Thoracic aorta (tissue), 2 donors: ENCODE results near the gene C21orf58. TPM values are rescaled to one million over a fixed set of nuclear protein-coding genes. Genes with fewer than 3 reads are reported as not detected.
"Not testable (repeated sequence)": the region's sequence is repeated elsewhere in the genome, so short reads cannot be mapped to it uniquely, and the experiment has no call there.

Source experiments
- ATAC-seq: fragments of 150-250 bp; one replicate; pipeline ENCODE4 v1.8.0; 2017; ENCODE audit warnings: low read depth; ENCODE audit not compliant: insufficient number of reproducible peaks, low FRiP score
- DNase-seq: peaks from one replicate; pipeline ENCODE4 v3.0.0-alpha.2; 2020; ENCODE audit warnings: low spot score
- H3K27ac ChIP-seq, 2 donors: fragments of 200-600 bp; sonication (generic); 1 replicate in 1 of 2; 2 replicates in 1 of 2; pipeline ENCODE4 v1.5.1; 2016; ENCODE audit warnings: mild to moderate bottlenecking in 2 of 2, moderate library complexity in 2 of 2
- H3K27me3 ChIP-seq: fragments of 200-600 bp; sonication (generic); replicated peaks from 2 replicates; pipeline ENCODE4 v1.6.0; 2016; ENCODE audit warnings: mild to moderate bottlenecking; ENCODE audit not compliant: insufficient read depth
- H3K36me3 ChIP-seq: fragments of 200-600 bp; sonication (generic); one replicate; pipeline ENCODE4 v1.5.1; 2016
- H3K4me1 ChIP-seq, 2 donors: fragments of 200-600 bp; sonication (generic); 1 replicate in 1 of 2; 2 replicates in 1 of 2; pipeline versions ENCODE4 v1.5.1 to v1.6.0; 2016; ENCODE audit warnings: low read depth in 2 of 2, mild to moderate bottlenecking in 1 of 2; ENCODE audit not compliant: control insufficient read depth in 1 of 2
- H3K4me3 ChIP-seq: fragments of 200-600 bp; sonication (generic); 2 replicates; pipeline ENCODE4 v1.5.1; 2016; ENCODE audit warnings: mild to moderate bottlenecking
- H3K9me3 ChIP-seq: fragments of 200-600 bp; sonication (generic); 2 replicates; pipeline ENCODE4 v1.5.1; 2016
- total RNA-seq, 2 donors: library from RNA; depleted of rRNA; stranded (reverse); fragments of >200 nt; gene quantifications; one replicate each; pipeline versions ENCODE4 v1.1.0 to v1.2.3, GENCODE V29; 2016
- TF ChIP-seq, protein P1 (sequence below): fragments of 200-600 bp; sonication (generic); IDR thresholded peaks from one replicate; pipeline ENCODE4 v1.5.1; 2019; ENCODE audit warnings: antibody characterized with exemption

The C21orf58 gene
- total RNA-seq = 1 to 10 TPM in 1 of 2 donors, under 1 TPM in 1; 0.81 to 3.2 TPM

DNA sequence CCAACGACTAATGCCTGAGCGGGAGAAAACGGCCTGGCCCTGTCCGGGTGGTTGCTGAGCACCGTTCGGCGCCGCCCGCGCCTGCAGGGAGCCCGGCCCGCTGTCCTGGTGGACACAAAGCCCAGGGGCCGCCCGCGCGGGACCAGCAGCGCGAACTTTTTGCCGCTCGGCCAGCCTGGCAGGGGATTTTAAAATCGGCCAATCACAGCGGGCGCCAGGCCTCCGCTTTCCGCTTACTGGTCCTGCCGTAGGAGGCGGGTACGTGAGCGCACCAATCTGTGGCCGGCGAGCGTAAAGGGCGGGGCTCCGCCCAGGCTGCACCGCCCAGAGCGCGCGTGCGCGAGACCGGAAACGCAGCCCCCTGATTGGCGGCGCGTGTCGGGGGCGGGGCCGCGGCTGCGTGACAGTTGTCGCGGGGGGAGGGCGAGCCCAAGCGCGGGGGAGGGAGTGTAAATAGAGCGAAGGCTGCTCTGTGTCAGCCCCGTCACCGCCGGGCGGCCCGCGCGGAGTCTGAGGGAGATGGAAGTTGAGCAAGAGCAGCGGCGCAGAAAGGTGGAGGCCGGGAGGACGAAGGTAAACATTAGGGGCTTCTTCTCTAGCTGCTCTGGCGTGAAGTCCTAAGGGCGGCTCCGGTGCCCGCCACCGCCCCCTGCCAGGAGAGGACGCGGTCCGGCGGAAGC lies at the start of gene C21orf58, which contains the start of gene PCNT:
Gene C21orf58 (minus strand): TSS at position 161 of the 680 bp plus-strand sequence. CDS start 1,132 bp downstream, outside the sequence.
Gene PCNT (plus strand): TSS at position 447 of the 680 bp plus-strand sequence. CDS start 73 bp downstream, at position 520.
- Histone ChIP-seq H3K36me3 (peaks cover 6% of the 10 kb centered on the region), H3K4me1 (peaks cover 13 to 29% of the 10 kb centered on the region in 2 donors), H3K9me3 (no peaks in the 10 kb centered on the region), H3K27ac (peak within 1 kb of the TSS; percentile 91 to 95), H3K27me3 (no peaks in the 10 kb centered on the region), H3K4me3 (peak within 1 kb of the TSS; percentile 87)
- TF ChIP-seq, protein P1, sequence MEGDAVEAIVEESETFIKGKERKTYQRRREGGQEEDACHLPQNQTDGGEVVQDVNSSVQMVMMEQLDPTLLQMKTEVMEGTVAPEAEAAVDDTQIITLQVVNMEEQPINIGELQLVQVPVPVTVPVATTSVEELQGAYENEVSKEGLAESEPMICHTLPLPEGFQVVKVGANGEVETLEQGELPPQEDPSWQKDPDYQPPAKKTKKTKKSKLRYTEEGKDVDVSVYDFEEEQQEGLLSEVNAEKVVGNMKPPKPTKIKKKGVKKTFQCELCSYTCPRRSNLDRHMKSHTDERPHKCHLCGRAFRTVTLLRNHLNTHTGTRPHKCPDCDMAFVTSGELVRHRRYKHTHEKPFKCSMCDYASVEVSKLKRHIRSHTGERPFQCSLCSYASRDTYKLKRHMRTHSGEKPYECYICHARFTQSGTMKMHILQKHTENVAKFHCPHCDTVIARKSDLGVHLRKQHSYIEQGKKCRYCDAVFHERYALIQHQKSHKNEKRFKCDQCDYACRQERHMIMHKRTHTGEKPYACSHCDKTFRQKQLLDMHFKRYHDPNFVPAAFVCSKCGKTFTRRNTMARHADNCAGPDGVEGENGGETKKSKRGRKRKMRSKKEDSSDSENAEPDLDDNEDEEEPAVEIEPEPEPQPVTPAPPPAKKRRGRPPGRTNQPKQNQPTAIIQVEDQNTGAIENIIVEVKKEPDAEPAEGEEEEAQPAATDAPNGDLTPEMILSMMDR = no peak
- DNase-seq = peak; percentile 88
- peak; percentile 88 for ATAC-seq

DNA sequence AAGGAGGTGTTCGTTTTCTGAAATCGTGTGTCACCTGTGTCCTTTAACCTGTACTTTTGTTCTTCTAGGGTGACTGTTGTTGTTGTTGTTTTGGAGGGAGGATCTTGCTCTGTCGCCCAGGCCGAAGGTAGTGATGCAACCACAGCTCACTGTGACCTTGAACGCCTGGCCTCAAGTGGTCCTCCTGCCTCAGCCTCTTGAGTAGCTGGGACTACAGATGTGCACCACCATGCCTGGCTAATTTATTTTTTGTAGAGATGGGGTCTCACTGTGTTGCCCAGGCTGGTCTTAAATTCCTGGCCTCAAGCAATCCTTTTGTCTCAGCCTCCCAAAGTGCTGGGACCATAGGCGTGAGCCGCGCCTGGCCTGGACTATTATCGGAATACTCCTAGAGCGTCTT lies 49.3 kb upstream of the C21orf58 start:
- not testable (repeated sequence) for H3K4me1 ChIP-seq, DNase-seq, H3K27ac ChIP-seq, H3K27me3 ChIP-seq, H3K4me3 ChIP-seq, H3K9me3 ChIP-seq, ATAC-seq, H3K36me3 ChIP-seq

DNA sequence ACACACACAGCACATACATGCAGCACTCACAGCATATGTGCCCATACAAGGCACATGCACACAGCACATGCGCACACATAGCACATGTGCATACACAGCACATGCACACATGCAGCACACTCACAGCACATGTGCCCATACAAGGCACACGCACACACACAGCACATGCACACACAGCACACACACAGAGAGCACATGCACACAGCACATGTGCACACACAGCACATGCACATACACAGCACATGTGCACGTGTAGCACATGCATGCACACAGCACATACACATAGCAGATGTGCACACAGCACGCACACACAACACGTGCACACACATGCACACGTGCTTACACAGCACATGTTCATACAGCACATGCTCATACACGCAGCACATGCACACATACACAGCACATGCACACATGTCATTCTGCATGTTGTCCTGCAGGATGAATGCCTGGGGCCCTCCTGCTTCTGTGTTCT lies 48.4 kb upstream of the C21orf58 start:
- TF ChIP-seq, protein P1 = no peak
- no peaks in the 10 kb centered on the region for H3K9me3 ChIP-seq

DNA sequence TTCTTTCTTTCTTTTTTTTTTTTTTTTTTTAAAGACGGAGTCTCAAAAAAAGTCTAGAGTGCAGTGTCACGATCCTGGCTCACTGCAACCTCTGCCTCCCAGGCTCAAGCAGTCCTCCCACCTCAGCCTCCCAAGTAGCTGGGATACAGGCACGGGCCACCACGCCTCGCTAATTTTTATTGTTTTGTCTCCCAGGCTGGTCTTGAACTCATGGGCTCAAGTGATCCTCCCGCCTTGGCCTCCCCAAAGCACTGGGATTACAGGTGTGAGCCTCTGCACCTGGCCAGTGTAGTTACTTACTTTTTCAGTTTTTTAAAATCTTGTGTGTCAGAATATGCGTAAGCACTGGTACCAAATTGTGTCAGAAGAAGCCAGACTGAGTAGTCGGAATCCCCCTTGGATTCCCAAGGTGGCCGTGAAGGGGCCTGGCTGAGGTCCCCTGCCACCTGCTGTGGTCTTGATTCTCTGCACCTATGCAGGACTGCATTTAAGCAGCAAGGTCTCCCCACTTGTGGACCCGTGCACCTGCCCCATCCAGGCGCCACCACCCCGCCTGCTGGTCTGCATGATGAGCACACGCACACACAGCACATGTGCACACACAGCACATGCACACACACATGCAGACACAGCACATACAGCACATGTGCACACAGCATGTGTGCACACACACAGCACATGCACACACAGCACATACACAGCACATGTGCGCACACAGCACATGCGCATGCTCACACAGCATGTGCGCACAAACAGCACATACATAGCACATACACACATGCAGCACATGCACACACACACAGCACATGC lies 47.7 kb upstream of the C21orf58 start:
- Histone ChIP-seq H3K4me1 (no peaks in the 10 kb centered on the region), H3K36me3 (peaks cover 23% of the 10 kb centered on the region), H3K4me3 (no peak overlapping the region), H3K27me3 (no peaks in the 10 kb centered on the region), H3K27ac (no peak overlapping the region), H3K9me3 (no peaks in the 10 kb centered on the region)
- TF ChIP-seq, protein P1 = no peak
- ATAC-seq (no peak), DNase-seq (no peak)

More for the DNA sequence above, 48.4 kb upstream of the C21orf58 start:
- H3K27ac ChIP-seq = no peak overlapping the region
- peaks cover 17% of the 10 kb centered on the region for H3K36me3 ChIP-seq
- H3K4me1 ChIP-seq = no peaks in the 10 kb centered on the region
- DNase-seq = no peak
- H3K4me3 ChIP-seq = no peak overlapping the region
- no peaks in the 10 kb centered on the region for H3K27me3 ChIP-seq
- no peak for ATAC-seq

DNA sequence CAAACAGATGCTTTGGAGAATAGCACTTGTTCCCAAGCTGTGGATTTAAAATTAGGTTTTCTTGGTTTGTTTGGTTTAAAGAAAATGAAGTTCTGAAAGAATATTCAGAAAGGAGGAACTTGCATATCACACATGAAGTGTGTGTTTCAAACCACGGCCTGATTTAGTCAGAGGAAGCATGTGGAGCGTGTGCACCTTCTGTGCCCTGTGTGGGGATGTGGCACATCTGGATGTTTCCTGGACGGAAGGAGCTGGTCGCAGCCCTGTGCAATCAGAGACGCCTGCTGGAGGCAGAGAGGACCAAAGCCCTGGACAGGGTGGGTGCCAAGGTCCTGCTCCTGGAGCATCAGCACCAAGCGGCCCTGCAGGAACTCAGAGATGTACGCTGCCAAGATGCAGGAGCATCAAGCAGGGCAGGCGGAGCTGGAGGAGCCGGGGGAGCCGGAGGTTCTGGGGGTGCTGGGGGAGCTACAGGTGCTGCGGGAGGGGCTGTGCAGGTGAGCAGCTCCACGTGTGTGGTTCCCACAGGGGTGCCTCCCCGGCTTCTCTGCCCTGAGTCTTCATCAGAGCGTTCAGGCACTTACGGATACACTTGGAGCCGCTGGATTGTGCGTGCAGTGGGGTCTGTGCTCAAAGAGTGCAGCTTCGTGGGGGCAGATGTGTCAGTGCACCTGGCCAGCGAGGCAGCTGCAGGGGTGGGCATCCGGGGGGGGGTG lies 46.0 kb upstream of the C21orf58 start:
- DNase-seq = no peak
- TF ChIP-seq, protein P1 = no peak
- H3K9me3 ChIP-seq = no peaks in the 10 kb centered on the region
- no peak for ATAC-seq
- no peak overlapping the region for H3K27ac ChIP-seq
- peaks cover 35% of the 10 kb centered on the region for H3K36me3 ChIP-seq
- H3K27me3 ChIP-seq = no peaks in the 10 kb centered on the region
- H3K4me3 ChIP-seq = no peak overlapping the region
- H3K4me1 ChIP-seq = no peaks in the 10 kb centered on the region
